A549 (cell line): ENCODE data around the gene NOL8. TPM values are rescaled to one million over a fixed set of nuclear protein-coding genes. Genes with fewer than 3 reads are reported as not detected.

Experiments
- ATAC-seq, 2 experiments: fragments of 200-7000 bp in 1 of 2; fragments of >200 bp in 1 of 2; cut with Nextera tagmentation in 1 of 2; cut with Tn5 transposase in 1 of 2; 3 replicates each; pipeline versions ENCODE4 v1.8.0 to v1.9.1; 2018 to 2020; ENCODE audit warnings: mild to moderate bottlenecking in 1 of 2, moderate library complexity in 1 of 2
- CTCF ChIA-PET: fragments of 300-600 bp; sonication (Branson Sonifier 250); formaldehyde crosslinking; extraction: SDS; loops from one replicate; lab custom pipeline; 2021; ENCODE audit warnings: antibody characterized with exemption, inconsistent platforms; lab: Yijun Ruan, JAX
- POLR2A ChIA-PET: fragments of 350-600 bp; formaldehyde crosslinking; extraction: SDS; loops from one replicate; lab custom pipeline; 2021; ENCODE audit warnings: antibody characterized with exemption, inconsistent platforms; lab: Yijun Ruan, JAX
- DNase-seq, 2 experiments: peaks; one replicate each; pipeline versions ENCODE4 v3.0.0 to v3.0.0-alpha.2; 2011 to 2016; ENCODE audit warnings: low read depth in 1 of 2, low spot score in 1 of 2
- FAIRE-seq: peaks from 2 replicates; lab custom pipeline; 2011; peaks lifted over from hg19 to GRCh38; lab: Jason Lieb, UNC
- H3K27ac ChIP-seq, 2 experiments: fragments of >200 bp; sonication (Bioruptor Twin); formaldehyde crosslinking; 3 replicates each; pipeline ENCODE4 v1.5.1; 2016 to 2017
- H3K4me1 ChIP-seq: fragments of >200 bp; sonication (Bioruptor Twin); formaldehyde crosslinking; 3 replicates; pipeline ENCODE4 v1.6.1; 2016
- H3K4me2 ChIP-seq: fragments of >200 bp; sonication (Bioruptor Twin); formaldehyde crosslinking; 3 replicates; pipeline ENCODE4 v1.6.1; 2016
- H3K4me3 ChIP-seq: fragments of >200 bp; sonication (Bioruptor Twin); formaldehyde crosslinking; 3 replicates; pipeline ENCODE4 v1.5.1; 2016
- H3K9me3 ChIP-seq: fragments of >200 bp; sonication (Bioruptor Twin); formaldehyde crosslinking; 3 replicates; pipeline ENCODE4 v1.6.1; 2016
- BHLHE40 ChIP-seq: IDR thresholded peaks from 2 replicates; pipeline ENCODE4 v1.6.1; 2012; ENCODE audit warnings: low read depth, low read length, inconsistent platforms
- CHD2 ChIP-seq: fragments of 150-350 bp; IDR thresholded peaks from 2 replicates; pipeline ENCODE4 v1.6.1; 2014; ENCODE audit warnings: low read length; ENCODE audit not compliant: partially characterized antibody
- EHF ChIP-seq: fragments of 250-450 bp; sonication (Bioruptor Pico); IDR thresholded peaks from 2 replicates; pipeline ENCODE4 v1.5.0; 2020; ENCODE audit warnings: mild to moderate bottlenecking
- ESRRA ChIP-seq: fragments of 150-350 bp; IDR thresholded peaks from 2 replicates; pipeline ENCODE4 v1.6.1; 2014; ENCODE audit warnings: mild to moderate bottlenecking, low read length, borderline replicate concordance
- FOSL2 ChIP-seq, 2 experiments: fragments of 450-650 bp in 1 of 2; fragments of >200 bp in 1 of 2; sonication (Bioruptor Twin) in 1 of 2; formaldehyde crosslinking; IDR thresholded peaks; 2 replicates each; pipeline versions ENCODE4 v1.5.0 to v1.6.1; 2016 to 2020; ENCODE audit warnings: mild to moderate bottlenecking in 1 of 2, moderate library complexity in 1 of 2
- FOXS1 ChIP-seq: fragments of 250-450 bp; sonication (Bioruptor Pico); IDR thresholded peaks from 2 replicates; pipeline ENCODE4 v1.5.0; 2020; ENCODE audit warnings: mild to moderate bottlenecking, moderate library complexity
- HDAC2 ChIP-seq: fragments of 200-600 bp; sonication (generic); IDR thresholded peaks from 2 replicates; pipeline ENCODE4 v1.6.1; 2016
- HOXB13 ChIP-seq: fragments of 250-450 bp; sonication (Bioruptor Pico); IDR thresholded peaks from 2 replicates; pipeline ENCODE4 v1.5.0; 2020; ENCODE audit warnings: low read depth, mild to moderate bottlenecking, moderate library complexity
- HOXB5 ChIP-seq: fragments of 250-450 bp; sonication (Bioruptor Pico); IDR thresholded peaks from 2 replicates; pipeline ENCODE4 v1.5.0; 2020; ENCODE audit warnings: mild to moderate bottlenecking, moderate library complexity
- JUN ChIP-seq, 2 experiments: fragments of >200 bp; sonication (Bioruptor Twin); formaldehyde crosslinking; IDR thresholded peaks; 2 replicates in 1 of 2; 3 replicates in 1 of 2; pipeline ENCODE4 v1.6.1; 2016 to 2017
- NPAS2 ChIP-seq: fragments of 250-450 bp; sonication (Bioruptor Pico); IDR thresholded peaks from 2 replicates; pipeline ENCODE4 v1.8.0; 2022; ENCODE audit warnings: mild to moderate bottlenecking, moderate library complexity, borderline replicate concordance
- RARB ChIP-seq: fragments of 250-450 bp; sonication (Bioruptor Pico); IDR thresholded peaks from 2 replicates; pipeline ENCODE4 v1.8.0; 2021; ENCODE audit warnings: mild to moderate bottlenecking, moderate library complexity
- RCOR1 ChIP-seq: fragments of 150-350 bp; IDR thresholded peaks from 2 replicates; pipeline ENCODE4 v1.6.1; 2014; ENCODE audit warnings: antibody characterized with exemption, low read length, low read depth
- SREBF2 ChIP-seq: fragments of 450-650 bp; IDR thresholded peaks from 2 replicates; pipeline ENCODE4 v1.6.1; 2014; ENCODE audit warnings: mild to moderate bottlenecking, moderate library complexity
- TFCP2L1 ChIP-seq: fragments of 250-450 bp; sonication (Bioruptor Pico); IDR thresholded peaks from 2 replicates; pipeline ENCODE4 v1.5.0; 2021; ENCODE audit warnings: mild to moderate bottlenecking
- TP53 ChIP-seq: fragments of 250-450 bp; sonication (Bioruptor Pico); IDR thresholded peaks from 2 replicates; pipeline ENCODE4 v1.5.0; 2021; ENCODE audit warnings: mild to moderate bottlenecking, moderate library complexity
- ZC3H11A ChIP-seq: fragments of 450-650 bp; IDR thresholded peaks from 2 replicates; pipeline ENCODE4 v1.6.1; 2014; ENCODE audit warnings: antibody characterized with exemption, mild to moderate bottlenecking
- ZSCAN20 ChIP-seq: fragments of 250-450 bp; sonication (Bioruptor Pico); IDR thresholded peaks from 2 replicates; pipeline ENCODE4 v1.8.0; 2022; ENCODE audit warnings: mild to moderate bottlenecking, moderate library complexity
- WGBS: methylation state at CpG from one replicate; pipeline ENCODE4 v1.1.6; 2017; ENCODE audit errors: missing lambda C conversion rate; 5-methylcytosine and 5-hydroxymethylcytosine counted together
- polyA plus RNA-seq, 4 experiments: library from polyadenylated mRNA; depleted of rRNA in 3 of 4; stranded (reverse); fragments of >200 nt; fragmentation: RNase III in 1 of 4; extraction: RNeasy Plus Mini Kit Qiagen cat#74134 plus additional on column Dnase treatment in 1 of 4; gene quantifications; 2 replicates in 3 of 4; 3 replicates in 1 of 4; pipeline ENCODE4 v1.2.3, GENCODE V29; 2011 to 2017
- TF ChIP-seq, protein P1 (sequence below): IDR thresholded peaks from 2 replicates; pipeline ENCODE4 v1.6.1; 2012; ENCODE audit warnings: low read depth, borderline replicate concordance
- TF ChIP-seq, protein P2 (sequence below): fragments of 250-450 bp; sonication (Bioruptor Pico); IDR thresholded peaks from 2 replicates; pipeline ENCODE4 v1.5.0; 2021; ENCODE audit warnings: mild to moderate bottlenecking, moderate library complexity, borderline replicate concordance
- TF ChIP-seq, protein P3 (sequence below): fragments of 200-600 bp; sonication (generic); IDR thresholded peaks from 2 replicates; pipeline ENCODE4 v1.6.1; 2016; ENCODE audit warnings: antibody characterized with exemption, mild to moderate bottlenecking, moderate library complexity
- TF ChIP-seq, protein P4 (sequence below): fragments of 450-650 bp; IDR thresholded peaks from 2 replicates; pipeline ENCODE4 v1.6.1; 2014; ENCODE audit warnings: antibody characterized with exemption
- TF ChIP-seq, protein P5 (sequence below): IDR thresholded peaks from 2 replicates; pipeline ENCODE4 v1.6.1; 2012
- TF ChIP-seq, protein P6 (sequence below): fragments of 250-450 bp; sonication (Bioruptor Pico); IDR thresholded peaks from 2 replicates; pipeline ENCODE4 v1.5.0; 2020; ENCODE audit warnings: low read depth, mild to moderate bottlenecking, moderate library complexity

The NOL8 gene
- polyA plus RNA-seq, 2 of the 4 experiments (the other 2 are of a cell fraction) = 24.4 to 47.2 TPM

DNA sequence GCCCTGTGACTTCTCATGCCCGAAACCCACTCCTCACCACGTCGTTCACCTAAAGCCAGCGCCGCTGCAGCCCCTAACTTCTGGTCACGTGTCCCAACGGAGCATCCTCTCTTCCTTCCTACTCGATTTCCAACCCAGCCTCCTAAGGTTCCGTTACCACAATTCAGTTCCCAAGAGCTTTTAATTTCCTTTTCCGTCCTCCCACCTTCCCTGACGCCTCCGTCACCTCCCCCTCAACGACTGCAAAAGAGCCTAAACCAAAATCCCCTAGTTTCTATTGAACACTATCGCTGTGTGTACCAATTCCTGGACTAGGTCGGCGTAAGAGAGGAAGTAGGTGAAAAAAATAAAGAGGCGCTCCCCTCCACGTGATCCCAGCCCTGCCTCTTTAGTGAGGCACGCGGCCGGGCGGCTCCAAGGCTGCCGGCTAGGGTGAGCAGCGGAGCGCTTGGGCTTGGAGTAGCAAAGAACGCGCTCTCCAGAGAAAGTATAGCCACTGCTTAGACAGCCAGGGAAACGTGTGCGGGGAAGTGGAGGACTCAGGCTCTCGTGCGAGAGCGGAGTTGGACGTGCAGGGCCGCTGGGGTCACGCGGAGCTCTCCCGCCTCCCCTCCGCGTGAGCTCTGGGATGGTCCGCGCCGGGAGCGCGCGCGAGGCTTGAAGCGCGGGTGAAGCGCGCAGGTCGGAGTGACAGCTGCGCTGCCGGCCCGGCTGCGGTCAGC lies at the start of gene NOL8, which contains the start of gene CENPP (continued):
- TF ChIP-seq, protein P1, sequence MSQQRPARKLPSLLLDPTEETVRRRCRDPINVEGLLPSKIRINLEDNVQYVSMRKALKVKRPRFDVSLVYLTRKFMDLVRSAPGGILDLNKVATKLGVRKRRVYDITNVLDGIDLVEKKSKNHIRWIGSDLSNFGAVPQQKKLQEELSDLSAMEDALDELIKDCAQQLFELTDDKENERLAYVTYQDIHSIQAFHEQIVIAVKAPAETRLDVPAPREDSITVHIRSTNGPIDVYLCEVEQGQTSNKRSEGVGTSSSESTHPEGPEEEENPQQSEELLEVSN = peak; percentile 73
- TF ChIP-seq ZC3H11A (no peak), TP53 (CRISPR knock-in tag) (0 out of 2 replicates have a peak, but pooled peaks have one; percentile 63), HDAC2 (peak; percentile 59), CHD2 (peak; percentile 17), JUN (IDR thresholded peaks at IDR 0.05) (peak; percentile 88 to 90), RARB (CRISPR knock-in tag) (no peak), ZSCAN20 (CRISPR knock-in tag) (no peak), TFCP2L1 (CRISPR knock-in tag) (peak; percentile 43; the same call in 1 of the 2 replicates), HOXB5 (no peak), BHLHE40 (peak; percentile 54), EHF (no peak)
- TF ChIP-seq, protein P2, sequence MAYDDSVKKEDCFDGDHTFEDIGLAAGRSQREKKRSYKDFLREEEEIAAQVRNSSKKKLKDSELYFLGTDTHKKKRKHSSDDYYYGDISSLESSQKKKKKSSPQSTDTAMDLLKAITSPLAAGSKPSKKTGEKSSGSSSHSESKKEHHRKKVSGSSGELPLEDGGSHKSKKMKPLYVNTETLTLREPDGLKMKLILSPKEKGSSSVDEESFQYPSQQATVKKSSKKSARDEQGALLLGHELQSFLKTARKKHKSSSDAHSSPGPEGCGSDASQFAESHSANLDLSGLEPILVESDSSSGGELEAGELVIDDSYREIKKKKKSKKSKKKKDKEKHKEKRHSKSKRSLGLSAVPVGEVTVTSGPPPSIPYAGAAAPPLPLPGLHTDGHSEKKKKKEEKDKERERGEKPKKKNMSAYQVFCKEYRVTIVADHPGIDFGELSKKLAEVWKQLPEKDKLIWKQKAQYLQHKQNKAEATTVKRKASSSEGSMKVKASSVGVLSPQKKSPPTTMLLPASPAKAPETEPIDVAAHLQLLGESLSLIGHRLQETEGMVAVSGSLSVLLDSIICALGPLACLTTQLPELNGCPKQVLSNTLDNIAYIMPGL (CRISPR knock-in tag) = no peak
- TF ChIP-seq, protein P3, sequence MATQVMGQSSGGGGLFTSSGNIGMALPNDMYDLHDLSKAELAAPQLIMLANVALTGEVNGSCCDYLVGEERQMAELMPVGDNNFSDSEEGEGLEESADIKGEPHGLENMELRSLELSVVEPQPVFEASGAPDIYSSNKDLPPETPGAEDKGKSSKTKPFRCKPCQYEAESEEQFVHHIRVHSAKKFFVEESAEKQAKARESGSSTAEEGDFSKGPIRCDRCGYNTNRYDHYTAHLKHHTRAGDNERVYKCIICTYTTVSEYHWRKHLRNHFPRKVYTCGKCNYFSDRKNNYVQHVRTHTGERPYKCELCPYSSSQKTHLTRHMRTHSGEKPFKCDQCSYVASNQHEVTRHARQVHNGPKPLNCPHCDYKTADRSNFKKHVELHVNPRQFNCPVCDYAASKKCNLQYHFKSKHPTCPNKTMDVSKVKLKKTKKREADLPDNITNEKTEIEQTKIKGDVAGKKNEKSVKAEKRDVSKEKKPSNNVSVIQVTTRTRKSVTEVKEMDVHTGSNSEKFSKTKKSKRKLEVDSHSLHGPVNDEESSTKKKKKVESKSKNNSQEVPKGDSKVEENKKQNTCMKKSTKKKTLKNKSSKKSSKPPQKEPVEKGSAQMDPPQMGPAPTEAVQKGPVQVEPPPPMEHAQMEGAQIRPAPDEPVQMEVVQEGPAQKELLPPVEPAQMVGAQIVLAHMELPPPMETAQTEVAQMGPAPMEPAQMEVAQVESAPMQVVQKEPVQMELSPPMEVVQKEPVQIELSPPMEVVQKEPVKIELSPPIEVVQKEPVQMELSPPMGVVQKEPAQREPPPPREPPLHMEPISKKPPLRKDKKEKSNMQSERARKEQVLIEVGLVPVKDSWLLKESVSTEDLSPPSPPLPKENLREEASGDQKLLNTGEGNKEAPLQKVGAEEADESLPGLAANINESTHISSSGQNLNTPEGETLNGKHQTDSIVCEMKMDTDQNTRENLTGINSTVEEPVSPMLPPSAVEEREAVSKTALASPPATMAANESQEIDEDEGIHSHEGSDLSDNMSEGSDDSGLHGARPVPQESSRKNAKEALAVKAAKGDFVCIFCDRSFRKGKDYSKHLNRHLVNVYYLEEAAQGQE = 0 out of 2 replicates have a peak, but pooled peaks have one; percentile 13
- TF ChIP-seq, protein P4, sequence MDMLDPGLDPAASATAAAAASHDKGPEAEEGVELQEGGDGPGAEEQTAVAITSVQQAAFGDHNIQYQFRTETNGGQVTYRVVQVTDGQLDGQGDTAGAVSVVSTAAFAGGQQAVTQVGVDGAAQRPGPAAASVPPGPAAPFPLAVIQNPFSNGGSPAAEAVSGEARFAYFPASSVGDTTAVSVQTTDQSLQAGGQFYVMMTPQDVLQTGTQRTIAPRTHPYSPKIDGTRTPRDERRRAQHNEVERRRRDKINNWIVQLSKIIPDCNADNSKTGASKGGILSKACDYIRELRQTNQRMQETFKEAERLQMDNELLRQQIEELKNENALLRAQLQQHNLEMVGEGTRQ = peak; percentile 93
- TF ChIP-seq, protein P5, sequence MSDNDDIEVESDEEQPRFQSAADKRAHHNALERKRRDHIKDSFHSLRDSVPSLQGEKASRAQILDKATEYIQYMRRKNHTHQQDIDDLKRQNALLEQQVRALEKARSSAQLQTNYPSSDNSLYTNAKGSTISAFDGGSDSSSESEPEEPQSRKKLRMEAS = peak; percentile 99

DNA sequence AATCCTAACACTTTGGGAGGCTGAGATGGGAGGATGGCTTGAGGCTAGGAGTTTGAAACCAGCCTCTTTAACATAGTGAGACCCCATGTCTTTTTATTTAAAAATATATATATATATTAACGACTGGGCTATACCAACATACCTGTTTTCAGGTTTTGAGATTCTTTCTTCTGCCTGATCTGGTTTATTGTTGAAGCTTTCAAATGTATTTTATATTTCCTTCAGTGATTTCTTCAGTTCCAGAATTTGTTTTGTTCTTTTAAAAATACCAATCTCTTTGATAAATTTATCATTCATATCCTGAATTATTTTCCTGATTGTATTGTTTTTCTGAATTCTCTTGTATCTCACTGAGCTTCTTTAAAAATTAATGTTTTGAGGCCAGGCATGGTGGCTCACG lies 48.0 kb upstream of the NOL8 start:
- DNase-seq (no peak), FAIRE-seq (no peak)
- H3K4me2 ChIP-seq = no peak overlapping the region
- CTCF ChIA-PET = no interaction called here
- no peak overlapping the region for H3K4me3 ChIP-seq
- H3K27ac ChIP-seq = no peak overlapping the region
- TF ChIP-seq, protein P1 = no peak
- TF ChIP-seq ESRRA (no peak), NPAS2 (CRISPR knock-in tag) (no peak), SREBF2 (no peak), RCOR1 (no peak), FOSL2 (IDR thresholded peaks at IDR 0.05) (no peak), FOSL2 (CRISPR knock-in tag; IDR thresholded peaks at IDR 0.05) (no peak), FOXS1 (no peak), HOXB13 (no peak), RARB (CRISPR knock-in tag) (no peak)
- TF ChIP-seq, protein P6, sequence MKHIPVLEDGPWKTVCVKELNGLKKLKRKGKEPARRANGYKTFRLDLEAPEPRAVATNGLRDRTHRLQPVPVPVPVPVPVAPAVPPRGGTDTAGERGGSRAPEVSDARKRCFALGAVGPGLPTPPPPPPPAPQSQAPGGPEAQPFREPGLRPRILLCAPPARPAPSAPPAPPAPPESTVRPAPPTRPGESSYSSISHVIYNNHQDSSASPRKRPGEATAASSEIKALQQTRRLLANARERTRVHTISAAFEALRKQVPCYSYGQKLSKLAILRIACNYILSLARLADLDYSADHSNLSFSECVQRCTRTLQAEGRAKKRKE = no peak
- TF ChIP-seq, protein P5 = no peak
- TF ChIP-seq, all 56 proteins: peak for 0
- Histone ChIP-seq H3K4me1 (no peaks in the 10 kb centered on the region), H3K9me3 (no peaks in the 10 kb centered on the region)
- WGBS = 93% methylated on average over 2 of the region's 2 CpGs
- ATAC-seq = no peak
- POLR2A ChIA-PET = no interaction called here
